ENCODE measurements around the gene OGFRL1.

GRCh38 chr6:71299541-71300470, 11.2 kb downstream of the OGFRL1 start:
- TF ChIP-seq, protein P1, sequence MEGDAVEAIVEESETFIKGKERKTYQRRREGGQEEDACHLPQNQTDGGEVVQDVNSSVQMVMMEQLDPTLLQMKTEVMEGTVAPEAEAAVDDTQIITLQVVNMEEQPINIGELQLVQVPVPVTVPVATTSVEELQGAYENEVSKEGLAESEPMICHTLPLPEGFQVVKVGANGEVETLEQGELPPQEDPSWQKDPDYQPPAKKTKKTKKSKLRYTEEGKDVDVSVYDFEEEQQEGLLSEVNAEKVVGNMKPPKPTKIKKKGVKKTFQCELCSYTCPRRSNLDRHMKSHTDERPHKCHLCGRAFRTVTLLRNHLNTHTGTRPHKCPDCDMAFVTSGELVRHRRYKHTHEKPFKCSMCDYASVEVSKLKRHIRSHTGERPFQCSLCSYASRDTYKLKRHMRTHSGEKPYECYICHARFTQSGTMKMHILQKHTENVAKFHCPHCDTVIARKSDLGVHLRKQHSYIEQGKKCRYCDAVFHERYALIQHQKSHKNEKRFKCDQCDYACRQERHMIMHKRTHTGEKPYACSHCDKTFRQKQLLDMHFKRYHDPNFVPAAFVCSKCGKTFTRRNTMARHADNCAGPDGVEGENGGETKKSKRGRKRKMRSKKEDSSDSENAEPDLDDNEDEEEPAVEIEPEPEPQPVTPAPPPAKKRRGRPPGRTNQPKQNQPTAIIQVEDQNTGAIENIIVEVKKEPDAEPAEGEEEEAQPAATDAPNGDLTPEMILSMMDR (IDR thresholded peaks at IDR 0.05; ENCODE audit: low read length): no peak
- no peak for TF ChIP-seq EZH2 (IDR thresholded peaks at IDR 0.05; ENCODE audit: borderline replicate concordance, low read length)
